HG02610 (cell line): ENCODE data around the gene DPM2.

Experiments used
- ATAC-seq: cut with Tn5 transposase; IDR thresholded peaks from one replicate; pipeline ENCODE4 v1.9.1; 2021; ENCODE audit warnings: mild to moderate bottlenecking, moderate library complexity; ENCODE audit not compliant: unreplicated experiment

The DPM2 gene

DNA sequence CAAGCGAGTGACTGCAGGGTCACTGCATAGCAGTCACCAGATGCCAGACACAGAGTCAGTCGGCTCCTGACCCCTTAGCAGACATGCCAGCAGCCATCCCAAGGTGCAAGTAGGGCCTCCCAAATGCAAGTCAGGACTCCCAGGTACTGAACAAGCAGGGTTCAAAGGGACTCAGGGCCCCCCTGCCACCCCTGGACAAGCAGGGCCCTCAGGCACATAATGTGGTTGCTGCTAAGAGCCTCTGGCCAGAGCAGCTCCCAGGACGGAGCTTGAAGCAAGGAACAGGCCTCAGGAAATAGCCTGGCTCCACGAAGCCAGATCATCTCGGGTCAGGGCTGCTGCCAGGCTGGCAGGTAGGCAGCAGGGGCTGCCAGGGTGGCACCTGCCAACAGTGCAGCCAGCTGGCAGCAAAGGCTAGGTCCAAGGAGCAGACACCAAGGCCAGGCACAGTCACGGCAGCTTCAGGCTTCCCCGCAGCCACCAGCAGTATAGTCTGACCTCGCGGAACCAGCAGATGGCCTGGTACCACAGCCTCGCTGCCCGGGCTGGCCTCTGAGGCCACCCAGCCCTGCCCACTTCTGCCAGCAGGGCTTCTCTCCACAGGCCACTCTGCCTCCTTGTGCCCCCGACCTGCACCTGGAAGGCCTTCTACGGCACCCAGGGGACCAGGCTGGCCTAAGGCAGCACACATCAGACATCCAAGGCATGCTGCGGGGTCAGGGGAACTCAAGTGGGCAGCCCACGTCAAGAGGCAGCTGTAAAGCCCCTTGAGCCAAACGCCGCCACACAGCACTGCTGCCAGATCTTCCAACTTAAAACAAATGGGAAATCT lies 35.7 kb upstream of the DPM2 start:
- ATAC-seq: no peak

DNA sequence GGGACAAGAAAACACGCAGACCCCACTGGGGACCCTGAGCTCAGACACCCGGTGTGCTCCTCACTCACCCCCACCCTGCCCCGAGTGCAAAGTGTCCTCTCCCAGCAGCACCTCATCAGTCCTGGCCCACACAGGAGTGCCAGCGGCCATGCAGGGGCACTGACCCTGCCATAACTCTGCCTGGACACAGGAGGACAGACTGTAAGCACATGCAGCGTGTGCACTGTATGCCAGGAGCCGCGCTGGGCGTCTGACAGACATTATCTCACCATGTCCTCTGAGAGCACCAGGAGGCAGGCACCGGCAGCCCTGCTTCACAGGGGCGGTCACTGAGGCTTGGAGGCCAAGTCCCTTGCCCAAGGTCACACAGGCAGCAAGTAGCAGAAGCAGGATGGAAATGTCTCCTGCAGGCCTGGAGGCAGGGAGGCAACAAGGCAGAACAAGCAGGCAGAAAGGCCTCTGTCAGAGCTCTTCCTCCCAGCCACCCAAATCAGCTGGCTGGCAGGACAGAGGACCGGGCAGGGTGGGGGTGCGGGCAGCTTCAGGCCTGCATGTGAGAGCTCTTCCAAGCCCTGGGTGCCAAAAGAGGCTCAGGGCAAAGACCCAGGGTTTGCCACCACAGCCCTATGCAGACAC lies 34.7 kb upstream of the DPM2 start:
- no peak for ATAC-seq

DNA sequence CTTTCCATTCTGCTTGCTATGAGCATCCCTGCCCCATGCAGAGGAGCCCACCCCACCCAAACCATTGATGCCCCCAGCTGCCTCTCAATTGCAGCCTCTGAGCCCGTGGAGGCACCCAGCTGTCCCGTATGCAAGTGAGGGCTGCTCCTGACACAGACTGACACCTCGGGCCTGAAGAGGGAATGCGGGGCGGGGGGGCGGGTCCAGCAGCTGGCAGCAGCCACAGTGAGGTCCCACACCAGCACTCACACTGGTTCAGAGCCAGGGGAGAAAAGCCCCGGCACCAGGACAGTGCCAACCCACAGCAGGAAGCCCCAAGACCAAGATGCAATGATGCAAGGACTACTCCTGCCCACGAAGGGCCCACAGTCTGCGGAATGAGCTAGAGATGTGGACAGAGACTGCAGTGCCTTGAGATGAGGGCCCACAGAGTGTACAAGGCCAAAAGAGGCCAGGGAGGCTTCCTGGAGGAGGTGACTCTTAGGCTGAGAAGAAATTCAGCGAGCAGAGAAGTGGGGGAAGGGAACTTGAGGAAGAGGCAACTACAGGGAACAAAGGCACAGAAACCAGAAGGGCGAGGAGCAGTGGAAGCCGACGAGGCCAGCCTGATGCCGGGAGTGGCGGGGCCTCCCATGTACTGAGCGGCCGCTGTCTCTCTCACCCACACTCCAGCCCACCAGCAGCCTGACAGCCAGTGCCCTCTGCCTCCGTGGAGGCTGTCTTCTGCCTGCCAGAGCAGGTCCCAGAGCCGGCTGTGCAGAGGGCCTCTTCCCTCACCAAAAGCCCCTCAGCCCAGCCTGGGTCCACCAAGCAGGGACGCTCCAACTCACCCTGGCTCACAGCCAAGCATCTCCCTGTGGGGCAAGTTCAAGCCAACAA lies 33.9 kb upstream of the DPM2 start:
- no peak for ATAC-seq

DNA sequence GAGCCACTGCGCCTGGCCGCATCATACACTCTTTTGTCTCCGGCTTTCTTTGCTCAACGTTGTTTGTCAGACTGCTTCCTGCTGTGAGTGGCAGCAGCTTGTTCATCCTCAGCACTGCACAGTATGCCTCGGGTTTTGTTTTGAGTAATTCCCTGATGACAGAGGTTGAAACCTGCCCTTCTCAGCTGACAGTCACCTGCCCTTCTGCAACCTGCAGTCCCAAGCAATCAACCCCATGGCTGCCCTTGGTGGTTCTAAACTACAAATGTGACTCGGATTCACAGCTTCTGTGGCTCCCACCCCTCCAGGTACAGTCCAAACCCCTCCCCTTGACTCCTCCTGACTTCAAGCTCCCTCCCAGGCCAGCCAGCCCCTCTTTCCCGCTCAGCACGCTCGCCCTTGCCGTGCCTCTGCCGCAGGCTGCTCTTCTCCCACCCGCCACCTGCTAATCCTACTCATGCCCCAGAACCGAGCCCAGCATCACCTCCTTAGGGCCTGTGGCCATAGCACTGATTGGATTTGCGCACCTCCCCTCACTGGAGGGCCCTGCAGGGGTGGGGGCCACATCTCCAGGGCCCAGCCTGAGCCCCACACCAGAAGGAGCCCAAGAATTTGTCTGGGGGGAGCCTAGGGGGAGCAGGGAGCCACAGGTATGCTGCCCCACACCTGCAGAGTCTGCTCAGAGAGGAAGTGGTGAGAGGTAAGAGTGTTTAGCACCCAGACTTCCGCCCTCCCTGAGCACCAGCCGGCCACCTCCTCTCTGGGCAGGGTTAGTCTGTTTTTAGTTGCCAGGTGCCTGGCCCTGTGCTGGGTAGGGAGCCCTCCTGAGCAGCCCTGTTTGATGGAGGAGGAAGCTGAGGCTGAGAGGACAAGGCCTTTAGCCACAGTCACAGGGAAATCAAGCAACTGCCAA lies 33.0 kb upstream of the DPM2 start:
- ATAC-seq: peak; percentile 84

DNA sequence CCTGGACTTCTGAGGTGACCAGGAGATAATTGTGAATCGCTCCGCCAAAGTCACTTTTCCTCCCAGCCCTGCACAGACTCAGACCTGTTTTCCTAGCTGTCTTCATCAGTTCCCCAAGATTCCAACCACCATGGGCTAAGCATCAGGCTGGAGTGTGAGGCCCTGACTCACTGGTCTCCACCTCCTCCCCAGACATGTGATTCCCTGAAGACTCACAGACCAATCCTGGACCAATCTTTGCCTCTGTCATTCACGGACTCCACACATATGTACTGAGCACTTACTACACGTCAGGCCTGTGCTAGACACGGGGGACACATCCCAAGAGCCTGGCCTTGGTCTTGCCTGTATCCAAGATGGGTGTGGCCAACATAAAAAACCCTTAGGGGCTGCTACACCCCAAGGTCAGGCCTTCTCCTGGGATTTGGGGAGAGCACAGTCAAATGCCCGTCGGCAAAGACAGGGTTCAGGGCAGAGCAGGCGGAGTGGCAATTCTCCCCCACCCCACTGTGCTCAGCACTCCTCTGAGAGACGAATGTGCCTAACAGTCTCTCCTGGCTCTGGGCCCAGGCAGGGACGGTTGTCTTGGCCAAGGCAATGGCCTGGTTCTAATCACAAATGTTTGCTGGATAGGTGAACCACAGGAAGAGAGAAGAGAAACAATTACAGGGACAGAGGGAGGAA lies 31.2 kb upstream of the DPM2 start:
- ATAC-seq: no peak

DNA sequence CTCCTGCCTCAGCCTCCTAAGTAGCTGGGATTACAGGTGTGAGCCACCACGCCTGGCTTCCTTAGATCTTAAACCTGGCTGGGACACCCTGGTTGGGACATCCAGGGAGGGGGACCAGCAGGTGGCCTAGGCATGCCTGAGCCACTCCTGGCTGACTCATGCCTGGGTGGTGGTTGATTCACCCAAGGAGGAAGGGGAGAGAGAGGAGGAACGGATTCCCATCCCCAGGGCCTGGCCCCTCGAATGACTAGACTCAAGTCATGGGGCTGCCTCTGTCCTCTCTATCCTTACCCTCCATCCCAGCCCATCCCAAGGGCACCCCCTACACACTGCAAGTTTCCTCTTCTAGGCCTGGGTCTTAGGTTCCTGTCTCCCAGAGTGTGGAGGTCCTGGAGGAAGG lies 30.4 kb upstream of the DPM2 start:
- no peak for ATAC-seq

DNA sequence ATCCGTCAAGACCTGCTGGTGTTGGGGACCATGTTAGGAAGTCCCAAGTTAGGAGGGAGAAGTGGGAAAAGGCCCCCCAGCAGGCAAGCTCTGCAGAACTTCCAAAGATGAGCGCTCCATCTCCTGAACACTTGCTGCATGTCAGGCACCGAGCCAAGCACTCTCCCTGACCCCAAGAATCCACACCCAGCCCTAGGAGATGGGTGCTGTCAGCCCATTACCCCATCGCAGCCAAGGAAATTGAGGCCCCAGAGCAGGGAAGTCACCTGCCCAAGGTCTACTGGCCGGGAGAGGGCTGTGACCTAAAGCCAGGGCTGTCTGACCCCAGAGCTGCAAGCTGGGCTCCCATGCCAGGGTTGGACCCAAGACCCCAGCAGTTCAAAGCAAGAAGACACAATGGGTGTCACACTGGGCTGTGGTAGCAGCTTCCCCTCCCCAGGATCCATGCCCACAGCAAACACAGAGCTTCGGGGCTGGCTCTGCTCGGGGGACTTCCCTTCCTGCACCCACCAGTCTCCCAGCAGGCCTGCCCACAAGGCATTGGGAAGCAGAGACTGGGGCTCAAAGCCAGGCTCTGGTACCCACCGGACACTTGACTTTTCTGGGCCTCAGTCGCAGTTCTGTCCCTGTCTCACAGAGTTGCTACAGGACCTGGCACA lies 29.6 kb upstream of the DPM2 start:
- no peak for ATAC-seq

DNA sequence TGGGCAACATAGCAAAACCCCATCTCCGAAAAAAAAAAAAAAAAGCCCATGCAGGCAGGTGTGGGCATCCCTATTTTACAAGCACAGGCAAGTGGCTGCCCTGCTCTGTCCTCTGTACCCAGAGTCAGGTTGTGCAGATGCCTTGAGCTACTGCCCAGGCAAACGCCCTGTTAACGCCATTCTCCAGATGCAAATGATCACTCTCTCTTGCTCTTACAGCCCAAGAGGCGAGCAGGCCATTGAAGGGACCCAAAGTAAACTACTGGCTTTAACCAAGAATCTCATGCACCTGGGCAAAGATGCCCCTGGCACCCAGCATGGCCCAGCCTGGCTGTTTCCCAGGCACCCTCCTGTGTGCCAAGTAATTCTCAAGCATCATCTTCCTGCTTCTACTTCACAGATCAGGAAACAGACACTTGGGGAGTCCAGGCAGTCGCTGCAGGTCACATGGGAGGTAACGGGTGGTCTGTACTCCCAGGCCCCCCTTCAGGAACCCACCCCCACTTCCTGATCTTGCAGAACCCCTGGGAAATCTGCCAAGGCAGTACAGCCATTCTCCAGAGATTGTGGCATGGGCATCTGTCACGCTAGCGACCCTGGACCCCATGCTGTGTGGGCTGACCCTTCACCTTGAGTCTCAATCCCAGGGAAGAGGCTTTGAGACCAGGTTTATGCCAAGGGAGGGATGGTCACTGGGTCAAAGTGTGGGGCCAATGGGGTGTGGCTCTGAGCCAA lies 28.9 kb upstream of the DPM2 start:
- ATAC-seq: no peak

DNA sequence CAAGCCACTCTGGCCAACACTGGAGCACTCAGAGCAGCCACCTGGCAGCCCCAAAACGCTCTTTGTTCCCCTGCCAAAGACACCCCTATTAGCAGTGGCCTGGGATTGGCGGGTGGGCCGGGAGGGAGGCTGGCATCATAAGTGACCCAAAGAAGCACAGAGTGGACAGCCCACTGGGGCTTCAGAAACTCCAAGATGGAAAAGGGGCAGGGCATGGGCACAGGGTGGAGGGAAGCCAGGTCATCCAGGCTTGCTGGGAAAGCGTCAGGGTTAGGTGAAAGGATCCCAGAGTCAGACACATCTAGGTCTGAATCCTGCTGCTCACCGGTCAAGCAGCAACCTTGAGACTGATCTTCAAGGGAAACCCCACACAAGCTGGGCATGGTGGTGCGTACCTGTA lies 28.3 kb upstream of the DPM2 start:
- no peak for ATAC-seq

DNA sequence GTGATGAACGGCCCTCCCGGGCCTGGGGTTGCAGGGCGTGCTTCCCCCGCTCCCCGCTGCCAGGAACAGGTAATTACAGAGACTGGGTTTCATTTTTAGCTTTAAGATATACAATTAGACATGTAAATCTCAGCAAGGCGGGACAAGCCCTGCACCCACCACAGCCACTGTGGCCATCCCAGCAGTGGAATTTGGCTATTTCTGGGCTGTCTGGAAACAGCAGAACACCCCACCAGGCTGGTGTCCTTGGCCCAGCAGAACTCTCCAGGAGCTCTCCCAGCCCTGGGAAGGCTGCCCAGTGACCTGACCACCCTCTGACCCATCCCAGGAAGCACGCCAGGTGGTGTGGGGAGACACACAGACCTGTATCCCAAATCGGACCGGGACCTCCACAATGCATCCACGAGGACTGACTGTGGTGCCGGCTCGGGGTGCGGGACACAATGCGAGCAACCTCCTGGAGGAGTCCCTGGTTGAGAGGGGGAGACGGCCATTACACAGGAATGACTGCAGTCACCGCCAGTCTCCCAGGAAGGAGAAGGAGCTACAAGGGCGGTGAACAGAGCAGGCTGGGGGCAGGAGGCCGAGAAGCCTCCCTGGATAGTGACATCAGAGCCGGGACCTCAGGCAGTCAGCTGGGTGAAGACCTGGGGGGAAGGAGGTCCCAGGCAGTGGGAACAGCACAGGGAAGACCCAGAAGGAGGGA lies 25.9 kb upstream of the DPM2 start:
- ATAC-seq: no peak

DNA sequence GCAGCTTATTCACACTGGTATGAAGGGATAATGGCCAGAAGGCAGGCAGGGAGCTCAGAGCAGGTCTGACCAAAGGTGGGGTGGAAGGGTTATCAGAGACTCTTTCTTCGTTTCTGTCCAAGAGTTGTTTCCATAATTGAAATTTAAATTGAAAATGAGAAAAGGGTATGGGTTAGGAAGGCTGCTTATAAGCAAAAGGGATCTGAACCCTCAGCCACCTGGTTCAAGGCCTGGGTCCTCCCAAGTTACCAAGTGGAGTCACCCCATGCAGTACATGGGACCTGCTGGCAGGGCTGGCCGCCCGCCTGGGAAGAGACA lies 25.3 kb upstream of the DPM2 start:
- no peak for ATAC-seq

DNA sequence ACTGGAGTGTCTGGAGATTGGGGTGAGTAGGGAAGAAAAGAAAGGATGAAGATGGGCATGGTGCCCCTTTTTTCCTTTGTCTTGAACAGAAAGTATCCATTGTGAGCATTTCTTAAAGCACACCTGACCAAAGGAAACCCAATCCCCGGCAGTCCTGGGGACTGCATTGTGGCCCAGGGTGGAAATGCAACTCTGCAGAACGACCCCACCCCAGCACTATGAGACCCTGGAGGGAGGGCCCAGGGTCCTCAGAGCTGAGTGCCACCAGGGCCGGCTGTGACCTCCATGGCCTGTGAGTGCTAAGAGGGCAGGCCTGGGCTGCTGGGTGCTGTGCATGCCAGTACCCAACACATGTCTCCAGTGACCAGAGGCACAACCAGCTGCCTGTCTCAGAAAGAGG lies 24.6 kb upstream of the DPM2 start:
- no peak for ATAC-seq

DNA sequence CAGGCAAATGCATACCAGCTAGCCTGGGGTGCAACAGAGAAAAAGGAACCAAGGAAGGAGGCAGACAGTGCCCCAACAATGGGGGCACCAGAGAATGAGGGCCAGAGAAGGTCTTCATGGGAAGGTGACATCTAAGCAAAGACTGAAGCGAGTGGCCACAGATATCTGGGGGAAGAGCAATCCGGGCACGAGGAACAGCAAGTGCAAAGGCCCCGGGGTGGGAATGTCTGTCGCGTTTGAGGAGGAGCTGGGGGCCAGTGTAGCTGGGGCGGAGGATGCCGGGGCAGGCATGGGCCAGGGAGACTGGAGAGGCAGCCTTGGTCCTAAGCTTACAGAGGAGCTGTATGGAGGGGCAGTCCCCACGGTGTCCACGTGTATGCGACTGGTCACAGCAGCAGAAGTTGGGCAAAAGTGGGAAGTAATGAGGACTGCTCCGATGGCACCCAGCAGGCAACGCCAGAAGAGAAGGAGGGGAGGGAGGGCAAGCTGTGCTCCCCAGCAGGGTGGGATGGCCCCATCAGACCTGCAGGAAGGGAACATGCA lies 24.0 kb upstream of the DPM2 start:
- ATAC-seq: no peak

DNA sequence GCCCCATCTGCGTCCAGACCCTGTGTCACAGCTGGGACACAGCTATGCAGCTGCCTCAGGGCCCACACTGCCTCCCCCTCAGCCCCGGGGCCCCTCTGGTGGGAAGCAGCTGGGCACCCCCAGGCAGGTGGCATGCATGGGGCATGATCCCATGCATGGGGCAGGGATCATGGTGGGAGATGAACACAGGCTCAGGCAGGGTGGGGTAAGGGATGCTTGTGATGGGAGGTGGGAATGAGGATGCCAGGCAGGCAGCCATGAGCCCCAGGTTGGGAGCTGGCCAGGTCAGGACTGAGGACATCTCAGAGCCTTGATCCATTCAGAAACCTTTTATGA lies 23.5 kb upstream of the DPM2 start:
- ATAC-seq: no peak

DNA sequence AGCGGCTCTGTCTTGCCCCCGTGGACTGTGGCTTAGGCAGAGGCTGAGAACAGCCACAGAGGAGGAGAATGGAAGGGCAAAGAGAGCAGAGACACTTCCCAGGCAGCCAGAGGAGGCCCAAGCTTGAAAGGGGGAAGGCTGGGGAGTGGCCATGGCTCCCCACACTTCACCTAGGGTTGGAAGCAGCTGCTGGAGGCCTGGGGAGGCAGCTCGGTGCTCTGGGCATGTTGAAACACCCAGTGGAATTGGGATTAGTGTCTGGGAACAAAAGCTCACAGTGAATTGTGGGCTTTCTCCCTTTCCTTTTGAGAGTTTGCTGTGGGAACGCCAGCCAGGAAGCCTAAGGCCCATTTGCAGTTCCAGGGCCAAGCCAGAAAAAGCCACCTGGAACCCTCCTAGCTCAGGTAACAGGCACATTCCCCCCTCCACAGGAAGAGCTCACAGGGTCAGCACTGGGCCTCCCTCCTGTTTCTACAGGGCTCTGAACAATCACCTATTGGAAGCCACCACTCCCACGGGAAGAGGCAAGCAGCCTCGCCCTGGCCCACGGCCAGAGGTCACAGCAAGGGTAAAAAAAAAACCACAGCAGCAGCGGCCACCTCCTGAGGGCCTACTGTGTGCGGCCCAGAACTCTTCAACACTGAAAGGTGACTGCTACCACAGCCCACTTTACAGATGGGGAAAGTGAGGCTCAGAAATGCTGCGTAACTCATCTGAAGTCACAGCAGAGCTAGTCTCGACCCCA lies 22.9 kb upstream of the DPM2 start:
- no peak for ATAC-seq

DNA sequence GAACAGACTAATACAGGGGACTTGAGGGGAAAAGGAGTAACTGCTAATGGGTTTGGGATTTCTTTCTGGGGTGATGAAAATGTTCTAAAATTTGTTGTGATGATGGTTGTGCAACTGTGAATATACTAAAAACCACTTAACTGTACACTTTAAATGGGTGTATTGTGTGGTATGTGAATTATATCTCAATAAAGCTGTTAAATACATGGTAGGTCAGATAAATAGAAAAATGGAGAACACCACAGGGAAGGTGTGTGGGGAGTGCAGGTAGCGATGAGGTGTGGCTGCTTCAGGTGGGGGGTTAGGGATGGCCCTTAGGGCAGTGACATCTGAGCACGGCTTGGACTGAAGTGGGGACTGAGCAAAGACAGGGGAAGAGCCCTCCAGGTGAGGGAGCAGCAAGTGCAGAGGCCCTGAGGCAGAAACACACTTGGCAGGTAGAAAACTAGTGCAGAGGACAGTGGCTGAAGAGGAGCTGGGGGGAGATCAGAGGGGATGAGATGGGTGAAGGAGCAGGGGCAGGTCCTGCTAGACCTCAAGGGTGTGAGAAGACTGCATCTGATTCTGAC lies 22.3 kb upstream of the DPM2 start:
- no peak for ATAC-seq

DNA sequence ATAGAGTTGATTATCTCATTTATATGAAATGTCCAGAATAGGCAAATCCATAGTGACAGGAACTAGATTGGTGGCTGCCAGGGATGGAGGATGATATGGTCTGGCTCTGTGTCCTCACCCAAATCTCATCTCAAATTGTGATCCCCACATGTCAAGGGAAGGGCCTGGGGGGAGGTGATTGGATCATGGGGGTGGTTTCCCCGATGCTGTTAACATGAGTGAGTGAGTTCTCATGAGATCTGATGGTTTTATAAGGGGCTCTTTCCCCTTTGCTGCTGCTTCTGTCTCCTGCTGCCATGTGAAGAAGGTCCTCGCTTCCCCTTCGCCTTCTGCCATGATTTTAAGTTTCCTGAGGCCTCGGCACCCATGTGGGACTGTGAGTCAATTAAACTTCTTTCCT lies 21.7 kb upstream of the DPM2 start:
- no peak for ATAC-seq
